Stimulated activated CD8-positive, alpha-beta memory T cell treated with anti-CD3 and anti-CD28 coated beads, Interleukin-4, amount 100 ng/mL, for 24 hours (primary cell): ENCODE results near the gene THEM5.
"Not testable (repeated sequence)": the region's sequence is repeated elsewhere in the genome, so short reads cannot be mapped to it uniquely, and the experiment has no call there.

Source experiments
- DNase-seq: peaks from one replicate; pipeline ENCODE4 v3.0.0-alpha.2; 2020; ENCODE audit warnings: low read depth

THEM5 gene

DNA sequence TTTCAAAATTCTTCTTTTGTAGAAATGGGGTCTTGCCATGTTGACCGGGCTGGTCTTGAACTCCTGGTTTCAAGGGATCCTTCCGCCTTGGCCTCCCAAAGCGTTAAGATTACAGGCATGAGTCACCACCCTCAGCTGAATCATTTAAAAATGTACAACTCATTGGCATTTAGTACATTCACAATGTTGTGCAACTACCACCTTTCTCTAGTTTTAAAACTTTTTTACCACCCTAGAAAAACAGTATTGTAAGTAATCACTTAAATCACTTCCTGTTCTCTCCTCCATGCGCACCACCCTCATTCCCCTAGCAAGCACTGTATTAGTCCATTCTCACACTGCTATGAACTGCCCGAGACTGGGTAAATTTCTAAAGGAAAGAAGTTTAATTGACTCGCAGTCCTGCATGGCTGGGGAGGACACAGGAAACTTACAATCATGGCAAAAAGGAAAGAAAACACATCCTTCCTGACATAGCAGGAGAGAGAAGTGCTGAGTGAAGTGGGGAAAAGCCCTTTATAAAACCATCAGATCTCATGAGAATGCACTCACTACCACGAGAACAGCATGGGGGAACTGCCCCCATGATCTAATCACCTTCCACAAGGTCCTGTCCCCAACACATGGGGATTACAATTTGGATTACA, 14.4 kb upstream of the THEM5 start:
- no peak for DNase-seq

DNA sequence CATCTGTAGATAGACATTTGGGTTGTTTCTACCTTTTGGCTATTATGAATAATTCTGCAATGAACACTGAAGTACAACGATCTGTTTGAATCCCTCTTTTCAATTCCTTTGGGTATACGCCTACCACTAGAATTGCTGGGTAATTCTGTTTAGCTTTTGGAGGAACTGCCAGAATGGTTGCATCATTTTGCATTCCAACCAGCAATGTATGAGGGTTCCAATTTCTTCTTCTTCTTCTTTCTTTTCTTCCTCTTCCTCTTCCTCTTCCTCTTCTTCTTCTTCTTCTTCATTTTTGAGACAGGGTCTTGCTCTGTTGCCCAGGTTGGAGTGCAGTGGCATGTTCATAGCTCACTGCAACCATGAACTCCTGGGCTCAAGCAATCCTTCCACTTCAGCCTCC, 13.8 kb upstream of the THEM5 start:
- DNase-seq: no peak

DNA sequence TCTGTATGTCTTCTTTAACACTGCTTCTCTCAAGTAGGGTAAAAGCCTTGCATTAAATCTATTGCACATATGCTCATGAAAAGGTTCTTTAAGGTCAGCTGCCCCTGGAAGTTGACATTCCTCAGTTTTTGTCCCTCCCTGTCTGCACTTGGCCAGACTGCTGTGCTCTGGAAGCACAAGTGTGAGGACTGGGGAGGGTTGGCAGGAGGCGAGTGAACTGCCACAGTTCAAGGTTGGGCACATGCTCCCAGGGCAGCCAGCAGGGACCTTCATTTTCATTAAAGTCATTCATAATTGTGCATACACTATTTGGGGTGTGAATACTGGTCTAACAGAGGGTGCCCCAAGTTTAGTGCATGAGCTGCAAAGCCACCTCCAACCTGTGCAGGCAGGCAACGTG, 10.9 kb upstream of the THEM5 start:
- DNase-seq: no peak

DNA sequence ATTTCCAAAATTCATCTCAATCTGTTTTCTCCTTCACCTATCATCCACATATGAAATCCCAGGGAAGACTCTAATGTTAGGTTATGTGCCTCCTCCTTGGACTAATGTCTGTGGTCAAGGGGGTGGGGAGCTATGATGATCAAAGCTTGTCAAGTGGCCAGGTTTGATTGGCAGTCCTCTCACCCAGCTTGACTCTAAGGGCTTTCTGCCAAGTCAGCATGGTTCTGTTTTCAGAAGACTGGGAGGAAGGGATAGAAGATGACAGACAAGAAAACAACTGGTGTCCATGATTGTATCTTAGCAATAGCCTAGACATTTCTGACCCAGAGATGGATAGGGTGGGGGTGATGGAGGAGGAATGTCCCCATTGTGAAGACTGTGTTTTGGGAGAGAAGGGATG, 9.1 kb upstream of the THEM5 start:
- DNase-seq: no peak

DNA sequence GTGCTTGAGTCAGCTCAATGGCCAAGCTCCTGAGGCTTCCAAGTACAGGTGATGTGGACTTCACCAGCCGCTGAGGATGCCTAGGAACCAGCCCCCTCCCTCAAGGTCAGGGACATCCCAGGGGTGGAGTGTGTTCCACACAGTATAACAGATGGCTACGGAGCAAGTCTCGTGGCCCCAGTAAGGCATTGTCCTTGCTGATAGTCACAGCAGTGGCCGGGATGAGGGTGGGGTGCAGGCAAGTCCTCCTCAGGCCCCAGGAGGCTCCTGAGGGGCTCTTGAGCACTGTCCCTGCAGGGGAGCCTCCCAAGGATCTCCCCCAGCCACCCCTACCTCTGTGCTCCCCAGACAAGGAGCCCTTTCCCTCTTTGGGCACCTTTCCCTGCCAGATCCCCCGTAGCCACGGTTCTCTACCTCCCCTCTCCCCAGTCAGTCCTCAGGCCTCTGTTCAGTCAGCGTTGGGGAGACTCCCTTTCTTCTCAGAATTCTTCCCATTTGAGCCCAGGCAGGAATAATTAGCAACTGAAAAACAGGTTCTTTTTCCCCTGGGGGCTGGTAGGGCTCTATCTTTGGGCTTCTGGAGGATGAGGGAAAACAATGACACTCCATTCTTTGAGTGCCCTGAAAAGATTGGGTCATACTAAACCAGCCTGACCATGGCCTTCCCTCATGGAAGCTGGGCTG, 7.1 kb upstream of the THEM5 start:
- DNase-seq: no peak

DNA sequence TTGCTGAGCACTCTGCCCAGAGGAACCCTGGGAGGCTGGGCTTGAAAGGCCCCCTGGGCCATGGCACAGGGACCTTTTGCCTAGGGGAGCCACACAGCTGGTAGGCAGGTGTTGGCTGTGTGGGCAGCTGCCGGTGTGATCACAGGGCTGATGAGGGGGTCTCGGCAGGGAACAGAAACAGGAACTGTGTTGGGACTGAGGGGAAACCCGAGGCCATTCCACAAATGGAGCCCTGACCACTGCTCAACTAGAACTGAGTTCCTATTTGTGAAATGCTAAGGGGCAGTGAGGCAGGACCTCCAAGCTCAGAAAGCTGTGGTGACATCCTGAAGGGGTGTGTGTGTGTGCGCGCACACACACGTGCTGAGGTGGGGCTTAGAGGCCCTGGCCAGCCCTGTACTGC, 6.4 kb upstream of the THEM5 start:
- DNase-seq: no peak

DNA sequence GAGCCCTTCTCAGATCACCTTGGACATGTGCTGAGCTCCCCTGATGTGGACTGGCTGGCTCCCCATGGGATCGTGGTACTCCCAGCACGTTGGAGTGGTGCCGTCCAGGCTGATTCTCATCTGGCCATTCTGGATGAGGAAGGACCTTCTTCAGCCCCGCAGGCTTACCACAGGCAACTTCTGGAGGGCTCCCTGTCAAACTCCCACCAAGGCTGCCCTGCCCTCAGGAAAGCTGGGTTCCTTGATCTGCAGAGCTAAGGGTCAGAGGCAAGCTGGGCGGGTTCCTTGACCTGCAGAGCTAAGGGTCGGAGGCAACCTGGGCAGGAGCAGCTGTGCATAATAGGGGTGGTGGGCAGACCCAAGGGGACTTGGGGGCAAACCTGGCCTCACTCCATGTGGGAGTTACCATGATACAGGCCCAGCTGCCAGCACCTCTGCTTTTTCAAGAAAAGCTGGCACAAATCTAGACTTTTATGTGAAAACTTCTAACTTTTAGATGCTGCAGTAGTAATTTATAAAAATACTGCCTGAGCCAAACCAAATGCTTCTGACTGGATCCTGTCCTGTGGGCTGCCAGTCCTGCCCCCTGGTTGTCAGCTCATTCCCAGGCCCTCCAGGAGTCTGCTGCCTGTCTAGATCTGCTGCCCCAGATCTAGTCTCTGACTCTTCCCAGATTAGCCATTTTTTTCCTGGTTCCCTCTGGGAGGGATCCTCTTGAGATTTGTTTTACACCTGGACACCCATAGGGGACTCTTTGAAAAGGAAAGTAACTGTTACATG, 5.6 kb upstream of the THEM5 start:
- DNase-seq: no peak

DNA sequence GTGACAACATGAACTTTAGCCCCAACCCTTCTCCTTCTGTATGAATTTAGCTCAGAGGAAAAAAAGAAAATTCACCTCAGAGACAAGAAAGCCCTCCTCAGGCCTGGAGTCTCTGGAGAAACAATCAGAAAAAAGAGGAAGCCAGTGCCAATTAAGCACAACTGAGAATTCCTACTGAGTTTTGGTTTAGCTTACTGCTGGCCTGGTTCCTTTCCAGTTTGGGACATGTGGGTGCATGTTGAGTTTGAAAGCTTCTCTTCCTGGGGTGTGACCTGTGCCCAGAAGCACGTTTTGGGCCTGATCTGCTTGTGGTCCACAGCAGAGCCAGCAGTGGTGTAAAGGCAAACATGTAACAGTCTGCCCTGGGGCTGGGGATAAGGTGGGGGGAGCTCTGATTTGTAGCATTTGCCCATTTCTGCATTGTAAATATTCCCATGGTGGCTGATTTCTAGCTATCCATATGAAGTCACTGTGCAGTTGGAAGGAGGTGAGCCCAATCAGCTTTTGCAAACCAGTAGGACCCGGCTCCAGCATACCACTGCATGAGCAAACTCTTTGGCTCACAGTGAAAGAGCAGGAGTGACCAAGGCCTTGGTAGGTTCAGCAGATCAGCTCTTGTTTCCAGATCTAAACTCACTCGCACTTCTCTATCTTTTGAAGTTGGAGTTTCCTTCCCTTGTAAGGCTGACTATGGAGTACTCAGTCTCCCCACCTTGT, 4.7 kb upstream of the THEM5 start:
- no peak for DNase-seq

DNA sequence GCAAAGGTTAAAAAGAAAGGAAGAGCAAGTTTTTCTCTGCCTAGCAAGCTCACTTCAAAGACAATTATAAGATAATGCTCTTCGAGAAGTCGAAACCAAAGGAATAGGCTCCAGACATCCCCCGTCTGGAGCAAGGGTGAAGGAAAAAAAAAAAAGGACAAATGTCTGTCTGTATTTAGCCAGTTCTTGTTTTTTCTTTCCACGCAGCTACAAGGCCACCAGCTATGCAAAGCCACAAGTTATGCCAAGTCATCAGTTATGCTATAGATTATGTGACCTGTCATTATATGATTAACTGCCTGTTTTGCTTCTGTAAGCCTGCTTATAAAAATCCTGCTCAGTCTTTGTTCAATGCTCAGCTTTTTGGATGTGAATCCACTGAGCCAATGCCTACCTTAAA, 2.4 kb upstream of the THEM5 start:
- DNase-seq: no peak

DNA sequence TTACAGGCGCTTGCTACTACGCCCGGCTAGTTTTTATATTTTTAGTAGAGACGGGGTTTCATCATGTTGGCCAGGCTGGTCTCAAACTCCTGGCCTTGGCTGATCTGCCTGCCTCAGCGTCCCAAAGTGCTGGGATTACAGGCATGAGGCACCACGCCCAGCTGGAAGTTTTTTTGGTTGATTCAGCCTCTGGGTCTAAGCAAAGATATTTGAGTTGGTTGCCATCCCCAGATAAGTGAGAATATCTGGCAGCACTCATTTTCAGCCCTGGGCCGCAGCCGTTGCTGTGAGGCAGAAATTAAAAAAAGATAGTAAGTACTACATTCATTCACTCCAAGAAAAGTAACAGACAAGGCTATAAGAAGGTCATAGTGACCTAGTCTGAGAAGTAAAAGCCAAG, 2.0 kb upstream of the THEM5 start:
- DNase-seq: not testable (repeated sequence)

DNA sequence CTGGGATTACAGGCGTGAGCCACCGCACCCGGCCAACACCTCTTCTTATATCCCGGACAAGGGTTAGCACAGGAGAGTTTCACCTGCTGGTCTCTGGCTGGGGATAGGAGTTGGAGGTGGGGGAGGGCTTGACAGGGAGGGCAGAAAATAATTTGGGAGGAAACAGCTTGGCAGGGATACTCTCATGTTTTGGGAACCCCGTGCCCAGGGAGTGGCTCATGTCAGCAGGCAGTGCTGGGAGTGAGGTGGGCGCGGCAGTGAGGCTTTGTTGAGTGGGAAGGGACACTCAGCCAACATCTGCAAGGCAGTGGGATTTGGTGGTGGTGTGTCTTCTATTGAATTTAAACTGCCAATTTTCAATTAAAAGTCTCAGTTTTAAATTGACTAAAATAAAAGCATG, 1.1 kb upstream of the THEM5 start:
- no peak for DNase-seq

DNA sequence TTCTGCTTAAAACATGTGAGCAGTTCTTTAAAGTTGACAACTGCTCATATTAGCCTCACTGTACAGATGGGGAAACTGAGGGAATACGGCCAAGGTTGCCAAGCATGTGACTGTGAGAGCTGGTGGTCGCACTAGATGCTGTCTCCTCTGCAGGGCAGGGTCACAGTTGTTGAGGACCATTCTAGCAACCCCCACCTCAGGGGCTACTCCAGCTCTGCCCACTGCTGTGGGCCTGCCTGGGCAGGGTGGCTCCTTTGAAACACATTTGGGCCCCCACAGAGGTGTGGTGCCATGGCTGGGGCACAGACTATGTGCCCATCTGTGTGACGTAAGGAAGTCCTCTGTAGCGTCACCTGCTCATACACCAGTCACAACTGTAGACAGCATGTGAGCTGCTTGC, 779 bp downstream of the THEM5 start:
- DNase-seq: no peak

DNA sequence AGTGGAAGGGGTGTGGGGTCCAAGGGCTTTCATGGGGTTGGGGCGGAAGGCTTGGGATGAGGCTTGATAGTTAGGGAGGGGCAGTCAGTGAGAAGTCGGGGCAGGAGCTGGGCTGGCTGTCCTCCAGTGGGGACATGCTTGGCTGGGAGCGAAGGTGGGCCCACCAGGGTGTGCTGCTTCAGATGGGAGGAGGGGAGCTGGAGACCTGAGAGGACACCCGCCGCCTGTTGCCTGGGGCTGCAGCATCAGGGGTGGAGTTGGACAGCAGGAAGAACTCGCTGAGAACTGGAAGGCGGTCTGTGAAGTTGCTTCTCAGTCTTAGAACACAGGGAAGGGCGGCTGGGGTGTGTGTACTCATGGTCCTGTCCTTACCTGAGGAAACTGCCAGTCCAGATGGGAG, 1.6 kb downstream of the THEM5 start:
- DNase-seq: no peak

DNA sequence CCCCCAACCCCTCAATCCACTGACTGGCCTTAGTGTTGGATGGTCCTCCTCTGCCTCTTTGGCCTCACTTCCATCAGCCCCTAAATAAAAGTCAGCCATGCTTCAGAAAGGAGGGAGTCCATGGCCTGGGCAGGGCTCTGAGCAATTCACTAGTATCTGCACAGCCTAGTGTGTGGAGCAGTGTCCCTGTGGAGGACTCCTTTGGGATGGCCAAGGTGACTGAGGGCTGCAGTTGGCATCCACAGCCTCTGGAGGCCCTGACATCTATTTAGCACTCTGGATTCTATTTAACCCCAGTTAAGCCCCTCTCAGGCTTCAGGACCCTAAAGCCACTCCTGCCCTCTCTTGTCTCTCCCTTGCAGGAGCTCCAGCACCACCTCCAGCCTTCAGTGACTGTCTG, 3.6 kb downstream of the THEM5 start:
- no peak for DNase-seq

DNA sequence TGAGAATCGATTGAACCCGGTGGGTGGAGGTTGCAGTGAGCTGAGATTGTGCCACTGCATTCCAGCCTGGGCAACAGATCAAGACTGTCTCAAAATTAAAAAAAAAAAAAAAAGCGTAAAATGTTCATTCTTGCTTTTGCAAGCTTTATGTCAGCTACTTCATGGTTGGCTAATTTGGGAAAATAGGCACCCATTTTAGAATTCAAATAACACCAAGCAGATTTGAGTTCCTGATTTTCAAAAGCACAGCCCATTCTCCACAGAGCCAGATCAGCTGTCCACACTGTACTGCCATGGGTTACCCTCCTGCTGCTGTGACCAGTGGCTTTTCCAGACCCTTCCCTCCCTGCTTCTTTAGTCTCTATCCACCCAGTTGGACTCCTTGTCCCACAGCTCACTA, 4.4 kb downstream of the THEM5 start:
- DNase-seq: no peak

DNA sequence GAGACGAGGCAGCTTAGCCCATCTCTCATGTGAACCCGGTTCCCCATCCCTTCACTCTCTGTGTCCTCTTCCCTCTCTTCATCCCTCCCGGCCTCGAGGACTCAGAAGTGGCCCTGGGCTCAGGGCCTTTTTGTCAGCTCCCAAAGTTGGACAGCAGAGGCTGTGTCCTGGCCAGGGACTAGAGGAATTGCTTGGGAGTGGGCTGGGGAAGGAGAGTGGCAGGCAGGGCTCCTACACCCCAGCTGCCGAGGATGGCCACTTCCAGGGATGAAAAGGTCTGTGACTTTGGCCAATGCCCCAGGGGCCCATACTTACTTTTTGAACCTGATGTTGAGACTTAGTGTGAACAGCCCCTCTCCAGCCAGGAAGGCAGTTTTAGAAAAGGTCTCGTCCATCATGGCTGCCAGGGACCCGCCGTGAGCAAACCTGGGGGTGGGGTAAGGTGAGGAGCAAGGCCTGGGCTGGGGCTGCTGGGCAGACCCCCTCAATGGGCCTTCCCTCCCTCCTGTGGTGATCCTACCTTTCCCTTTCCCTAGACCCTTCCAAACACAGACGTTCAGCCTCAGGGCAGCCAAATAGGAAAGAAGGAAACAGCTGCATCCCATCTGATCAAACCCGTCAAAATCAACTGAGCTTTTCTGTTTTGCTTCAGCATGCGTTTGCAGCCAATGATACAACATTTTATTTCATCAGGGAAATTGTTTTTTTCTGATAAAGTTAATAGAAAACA, 5.5 kb downstream of the THEM5 start:
- no peak for DNase-seq

DNA sequence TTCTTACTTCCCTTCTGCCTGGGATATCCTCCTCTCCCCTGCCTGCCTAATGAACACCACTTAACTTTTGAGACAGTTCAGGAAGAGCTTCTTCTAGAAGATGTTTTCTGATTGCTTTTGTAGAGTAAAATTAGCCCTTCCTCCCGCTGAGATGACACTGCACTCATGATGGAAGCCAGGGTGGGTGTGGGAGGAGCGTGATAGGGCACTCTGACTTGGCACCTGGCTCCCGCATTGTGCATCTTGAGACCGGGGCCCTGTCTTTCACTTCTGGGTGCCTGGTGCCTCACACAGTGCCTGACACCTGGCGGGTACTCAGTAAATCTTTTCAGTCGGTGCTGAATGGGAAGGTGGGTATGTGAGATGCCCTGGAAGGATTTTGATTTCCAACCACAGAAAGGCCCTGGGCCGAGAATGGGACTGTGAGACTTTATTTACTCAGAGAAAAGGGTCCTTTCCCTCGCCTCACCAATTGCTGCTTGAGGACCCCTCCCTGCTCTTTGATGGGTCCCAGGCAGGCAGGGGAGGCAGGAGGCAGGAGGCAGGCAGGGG, 6.8 kb downstream of the THEM5 start:
- DNase-seq: no peak

DNA sequence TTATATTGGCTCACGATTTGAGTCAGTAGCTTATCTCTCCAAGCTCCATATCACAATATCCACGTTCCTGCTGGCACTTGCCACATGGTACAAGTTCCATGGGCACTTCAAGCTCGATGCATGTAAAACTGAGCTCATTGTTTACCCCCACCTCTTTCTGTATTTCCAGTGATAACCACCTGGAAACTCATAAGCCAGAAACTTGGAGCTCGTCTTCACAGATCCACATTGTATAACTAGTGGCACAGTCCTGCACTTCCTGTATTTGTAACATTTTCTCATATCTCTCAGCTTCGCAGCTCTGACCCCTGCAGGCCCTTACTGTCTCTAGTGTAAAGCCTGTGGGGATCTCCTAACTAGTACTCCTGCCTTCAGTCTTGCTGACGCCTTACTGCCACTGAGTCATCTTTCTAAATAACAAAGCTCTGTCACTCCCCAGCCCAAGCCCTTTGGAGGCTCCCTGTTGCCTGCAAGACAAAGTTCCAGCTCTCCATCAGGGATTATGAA, 7.4 kb downstream of the THEM5 start:
- no peak for DNase-seq

DNA sequence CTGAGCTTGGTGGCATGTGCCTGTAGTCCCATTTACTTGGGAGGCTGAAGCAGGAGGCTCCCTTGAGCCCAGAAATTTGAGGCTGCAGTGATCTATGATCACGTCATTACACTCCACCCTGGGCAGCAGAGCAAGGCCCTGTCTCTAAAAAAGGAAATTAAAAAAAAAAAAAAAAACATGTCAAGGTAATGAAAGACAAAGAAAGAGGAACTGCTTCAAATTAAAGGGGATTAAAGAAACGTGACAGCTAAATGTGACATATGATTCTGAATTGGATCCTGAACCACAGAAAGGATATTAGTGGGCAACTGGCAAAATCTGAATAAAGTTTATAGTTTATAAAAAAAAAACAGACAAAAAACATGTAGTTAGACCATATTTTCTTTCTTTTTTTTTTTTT, 10.1 kb downstream of the THEM5 start:
- no peak for DNase-seq

DNA sequence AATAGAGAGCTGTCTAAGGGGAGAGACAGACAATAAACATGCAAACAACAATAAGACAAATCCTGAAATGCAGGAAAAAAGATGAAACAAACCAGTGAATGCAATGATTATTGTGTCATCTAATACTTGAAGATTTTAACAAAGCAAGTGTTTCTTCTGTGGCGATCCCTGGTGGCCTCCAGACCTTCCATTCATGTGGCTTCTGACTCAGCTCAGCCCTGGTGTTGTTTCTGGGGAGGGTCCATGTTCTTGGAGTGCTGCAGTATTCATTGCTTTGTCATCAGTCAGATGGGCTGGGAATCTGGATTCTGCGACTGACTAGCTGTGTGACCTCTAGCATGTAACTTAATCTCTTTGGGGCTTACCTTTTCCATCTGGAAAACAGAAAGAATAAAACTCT, 12.4 kb downstream of the THEM5 start:
- no peak for DNase-seq

DNA sequence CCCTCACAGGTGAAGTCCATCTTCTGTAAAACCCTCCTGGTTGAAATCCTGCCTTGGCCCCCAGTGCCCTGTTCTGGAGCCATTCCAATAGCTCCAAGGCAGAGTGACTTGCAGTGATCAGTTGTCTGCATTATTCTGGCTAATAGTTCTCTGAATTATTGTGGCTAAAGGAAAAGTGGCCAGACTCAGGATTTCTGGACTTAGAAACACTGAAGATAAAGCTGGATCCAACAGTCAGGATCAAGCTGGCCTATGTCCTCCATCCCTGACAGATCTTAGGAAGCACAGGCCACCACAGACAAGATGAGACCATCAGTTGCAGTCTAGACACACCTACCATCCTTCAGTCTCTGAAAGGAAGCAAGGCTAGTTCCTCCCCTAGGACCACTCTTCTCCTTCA, 13.1 kb downstream of the THEM5 start:
- no peak for DNase-seq
